ENCODE measurements around the gene BLVRB. TPM values are rescaled to one million over a fixed set of nuclear protein-coding genes. Genes with fewer than 3 reads are reported as not detected.

The BLVRB gene
- total and polyA plus RNA-seq, 2 of the 8 experiments (the other 6 are each of a cell fraction or from before 2014, with no cell fraction given): 28.7 to 182 TPM

DNA sequence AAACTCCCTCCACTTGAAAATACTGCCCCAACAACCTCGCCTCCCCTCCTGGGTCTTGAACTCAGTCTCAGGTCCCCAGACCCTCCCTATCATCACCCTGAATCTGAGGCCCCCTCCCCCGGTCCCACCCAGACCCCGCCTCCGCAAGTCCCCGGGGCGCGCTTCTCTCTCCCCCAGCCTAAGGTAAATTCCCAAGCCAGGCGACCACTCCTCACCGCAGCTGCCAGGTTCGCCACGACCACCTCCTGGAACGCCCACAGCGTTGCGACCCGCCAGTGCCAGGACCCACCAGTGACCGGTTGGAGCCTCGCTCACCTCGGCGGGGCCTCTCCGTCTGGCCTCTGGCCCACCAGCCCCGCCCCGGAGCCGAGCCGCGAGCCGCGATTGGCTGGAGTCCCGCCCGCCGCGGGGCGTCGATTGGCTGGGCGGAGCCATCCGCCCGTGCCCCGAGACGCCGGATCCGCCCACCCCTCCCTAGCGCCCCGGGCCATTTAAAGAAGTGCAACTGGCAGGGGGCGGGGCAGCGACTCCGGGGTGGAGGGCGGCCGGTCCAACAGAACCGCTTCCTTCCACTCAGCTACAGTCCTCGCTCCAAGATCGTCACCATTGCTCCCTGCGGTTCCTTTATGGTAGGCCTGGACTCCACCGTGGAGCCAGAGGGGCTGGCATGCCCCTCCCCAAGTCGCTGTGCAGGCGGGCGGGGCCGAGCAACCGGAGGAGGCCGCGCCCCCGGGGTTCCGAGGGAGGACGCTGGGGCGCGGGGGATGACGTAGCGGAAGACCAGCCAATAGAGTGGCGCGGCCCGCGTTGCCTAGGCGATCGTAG is 21.3 kb downstream of the BLVRB start, which contains the start of gene SERTAD3 (continued):
- TF ChIP-seq KDM1A (IDR thresholded peaks at IDR 0.05; ENCODE audit: borderline replicate concordance, low read length): 0 out of 2 replicates have a peak, but pooled peaks have one; percentile 36
- TF ChIP-seq SIX5 (IDR thresholded peaks at IDR 0.05; ENCODE audit: low read depth, low read length): no peak
- TF ChIP-seq BACH1 (IDR thresholded peaks at IDR 0.05; ENCODE audit: low read length): peak; percentile 14; the same call in 1 of the 2 replicates
- TF ChIP-seq CBX8 (IDR thresholded peaks at IDR 0.05; ENCODE audit: borderline replicate concordance, low read depth, low read length): no peak
- no peak for TF ChIP-seq TEAD4 (IDR thresholded peaks at IDR 0.05; ENCODE audit: low read depth, low read length)
- TF ChIP-seq TCF12 (IDR thresholded peaks at IDR 0.05; ENCODE audit: low read depth, low read length): no peak
- TF ChIP-seq KDM4A (IDR thresholded peaks at IDR 0.05; ENCODE audit: low read depth, low read length, severe bottlenecking): peak; percentile 66
- TF ChIP-seq, protein P1, sequence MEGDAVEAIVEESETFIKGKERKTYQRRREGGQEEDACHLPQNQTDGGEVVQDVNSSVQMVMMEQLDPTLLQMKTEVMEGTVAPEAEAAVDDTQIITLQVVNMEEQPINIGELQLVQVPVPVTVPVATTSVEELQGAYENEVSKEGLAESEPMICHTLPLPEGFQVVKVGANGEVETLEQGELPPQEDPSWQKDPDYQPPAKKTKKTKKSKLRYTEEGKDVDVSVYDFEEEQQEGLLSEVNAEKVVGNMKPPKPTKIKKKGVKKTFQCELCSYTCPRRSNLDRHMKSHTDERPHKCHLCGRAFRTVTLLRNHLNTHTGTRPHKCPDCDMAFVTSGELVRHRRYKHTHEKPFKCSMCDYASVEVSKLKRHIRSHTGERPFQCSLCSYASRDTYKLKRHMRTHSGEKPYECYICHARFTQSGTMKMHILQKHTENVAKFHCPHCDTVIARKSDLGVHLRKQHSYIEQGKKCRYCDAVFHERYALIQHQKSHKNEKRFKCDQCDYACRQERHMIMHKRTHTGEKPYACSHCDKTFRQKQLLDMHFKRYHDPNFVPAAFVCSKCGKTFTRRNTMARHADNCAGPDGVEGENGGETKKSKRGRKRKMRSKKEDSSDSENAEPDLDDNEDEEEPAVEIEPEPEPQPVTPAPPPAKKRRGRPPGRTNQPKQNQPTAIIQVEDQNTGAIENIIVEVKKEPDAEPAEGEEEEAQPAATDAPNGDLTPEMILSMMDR (IDR thresholded peaks at IDR 0.05; ENCODE audit: control extremely low read depth in 1 of 3, insufficient read depth in 1 of 3, low read depth in 1 of 3, low read length in 3 of 3): no peak
- peak; percentile 63 for TF ChIP-seq NANOG (IDR thresholded peaks at IDR 0.05; ENCODE audit: insufficient read depth, low read depth, low read length, poor library complexity, severe bottlenecking)
- peak; percentile 94 for TF ChIP-seq CREB1 (IDR thresholded peaks at IDR 0.05)
- no peak for TF ChIP-seq USF2 (IDR thresholded peaks at IDR 0.05; ENCODE audit: low read length)
- no peak for TF ChIP-seq NRF1 (IDR thresholded peaks at IDR 0.05; ENCODE audit: low read depth, low read length)
- no peak for TF ChIP-seq SRF (IDR thresholded peaks at IDR 0.05; ENCODE audit: low read depth, low read length)
- peak; percentile 76 for TF ChIP-seq PHF8 (conservative IDR thresholded peaks at IDR 0.05; ENCODE audit: low read depth, low read length)
- peak; percentile 61 for TF ChIP-seq ASH2L (IDR thresholded peaks at IDR 0.05; ENCODE audit: low read length)
- TF ChIP-seq CTBP2 (IDR thresholded peaks at IDR 0.05; ENCODE audit: borderline replicate concordance, insufficient read depth, insufficient read length, low read length): no peak
- no peak for TF ChIP-seq EZH2 (IDR thresholded peaks at IDR 0.05; ENCODE audit: low read depth, low read length, severe bottlenecking)
- no peak for TF ChIP-seq CHD2 (IDR thresholded peaks at IDR 0.05; ENCODE audit: low read length)
- TF ChIP-seq TAF1 (IDR thresholded peaks at IDR 0.05; ENCODE audit: low read depth, low read length): peak; percentile 54

All from H1 (cell line).